OCI-M1 (cell line): ENCODE data around the gene WASF2.
A peak's percentile ranks its signal among the peaks of the same experiment; 100 is the strongest.

Experiments used
- DNase-seq: peaks from one replicate; lab custom pipeline; 2025; lab: John Stamatoyannopoulos, UW

The WASF2 gene

GRCh38 chr1:27374362-27375086 is 115.4 kb downstream of the WASF2 start, which contains the start of gene FCN3:
TSS of gene FCN3 (minus strand) at chr1:27374824. CDS start at chr1:27374818, 6 bp downstream.
- DNase-seq = no peak

DNA sequence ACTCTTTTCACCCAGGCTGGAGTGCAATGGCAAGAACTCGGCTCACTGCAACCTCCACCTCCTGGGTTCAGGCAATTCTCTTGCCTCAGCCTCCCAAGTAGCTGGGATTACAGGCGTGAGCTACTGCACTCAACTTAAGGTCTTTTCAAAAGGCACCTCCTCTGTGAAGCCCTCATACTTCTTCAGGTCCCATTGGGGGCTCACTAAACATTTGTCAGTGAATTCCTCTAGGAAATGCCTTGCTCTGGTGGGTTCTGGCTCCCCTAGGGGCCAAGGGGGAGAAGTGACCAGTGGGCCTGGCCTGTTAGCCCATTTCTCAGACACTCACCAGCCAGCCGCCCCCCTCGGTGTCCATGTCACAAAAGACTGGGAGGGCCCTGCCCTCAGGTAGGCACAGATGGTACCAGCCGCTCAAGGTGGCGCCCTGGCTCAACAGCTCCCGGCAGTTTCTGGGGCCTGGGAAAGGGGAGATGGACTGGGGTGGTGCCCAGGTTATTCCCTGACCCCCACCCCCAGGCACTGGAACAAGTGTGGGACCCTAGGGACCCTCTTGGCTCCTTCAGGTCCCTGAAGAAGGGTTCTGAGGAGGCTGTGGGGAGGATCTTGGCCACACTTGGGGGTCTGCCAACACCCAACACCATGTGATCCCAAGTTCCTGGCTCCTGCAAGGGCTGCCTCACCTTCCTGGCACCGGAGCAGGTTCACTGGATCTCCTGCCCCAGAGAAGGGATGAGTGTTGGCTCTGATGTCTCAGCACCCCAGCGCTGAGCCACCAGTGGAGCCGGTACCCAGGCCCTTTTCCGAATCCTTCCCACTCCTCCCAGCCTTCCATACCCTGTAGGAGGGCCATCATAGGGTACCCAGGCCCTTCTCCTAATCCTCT is 116.9 kb downstream of the WASF2 start:
- DNase-seq = peak; percentile 20

DNA sequence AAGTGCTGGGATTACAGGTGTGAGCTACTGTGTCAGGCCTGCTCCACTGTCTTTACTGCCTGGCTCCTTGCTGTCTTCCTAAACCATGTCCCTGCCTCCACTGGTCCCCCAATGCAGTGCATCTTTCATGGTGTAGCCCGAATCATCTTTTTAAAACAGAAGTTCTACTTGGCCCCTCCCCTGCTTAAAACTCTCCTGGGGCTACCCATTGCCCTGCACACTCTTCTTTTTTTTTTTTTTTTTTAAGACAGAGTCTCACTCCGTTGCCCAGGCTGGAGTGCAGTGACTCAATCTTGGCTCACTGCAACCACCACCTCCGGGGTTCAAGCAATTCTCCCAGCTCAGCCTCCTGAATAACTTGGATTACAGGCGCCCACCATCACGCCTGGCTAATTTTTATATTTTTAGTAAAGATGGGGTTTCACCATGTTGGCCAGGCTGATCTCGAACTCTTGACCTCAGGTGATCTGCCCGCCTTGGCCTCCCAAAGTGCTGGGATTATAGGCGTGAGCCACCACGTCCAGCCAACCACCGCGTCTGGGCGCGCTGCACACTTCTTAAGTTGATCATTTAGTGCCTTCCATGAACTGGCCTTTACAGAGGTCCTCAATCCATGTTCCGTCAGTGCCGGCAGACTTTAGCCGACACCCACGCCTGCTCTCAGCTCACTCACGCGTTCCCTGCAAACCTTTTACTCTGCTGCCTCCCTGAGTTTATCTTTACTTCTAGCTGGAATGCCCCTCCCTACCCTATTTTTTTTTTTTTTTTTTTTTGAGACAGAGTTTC is 117.8 kb downstream of the WASF2 start:
- DNase-seq = no peak

GRCh38 chr1:27368869-27369582 is 120.9 kb downstream of the WASF2 start:
- peak; percentile 75 for DNase-seq

DNA sequence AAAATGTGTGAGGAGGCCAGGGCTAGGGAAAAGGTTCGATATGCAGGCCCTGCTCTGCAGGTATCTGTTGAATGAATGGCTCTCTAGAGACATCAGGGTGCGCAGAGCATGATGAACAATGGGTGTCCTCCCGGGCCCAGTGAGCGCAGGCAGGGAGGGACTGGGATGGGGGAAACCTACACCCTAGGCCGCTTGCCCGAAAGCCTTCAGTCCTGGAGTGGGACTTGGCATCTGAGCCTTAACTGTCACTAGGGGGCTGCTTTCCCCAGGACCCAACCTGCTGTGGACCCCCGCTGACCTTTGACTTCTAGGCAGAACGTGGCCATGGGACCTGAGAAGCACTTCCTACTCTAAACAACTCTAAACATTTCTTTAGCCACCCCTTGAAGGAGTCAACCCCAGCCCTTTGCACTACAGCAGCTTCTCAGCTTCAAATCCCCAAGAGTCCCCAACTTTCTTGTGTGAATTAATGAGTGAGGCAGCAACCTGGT is 122.8 kb downstream of the WASF2 start:
- no peak for DNase-seq

DNA sequence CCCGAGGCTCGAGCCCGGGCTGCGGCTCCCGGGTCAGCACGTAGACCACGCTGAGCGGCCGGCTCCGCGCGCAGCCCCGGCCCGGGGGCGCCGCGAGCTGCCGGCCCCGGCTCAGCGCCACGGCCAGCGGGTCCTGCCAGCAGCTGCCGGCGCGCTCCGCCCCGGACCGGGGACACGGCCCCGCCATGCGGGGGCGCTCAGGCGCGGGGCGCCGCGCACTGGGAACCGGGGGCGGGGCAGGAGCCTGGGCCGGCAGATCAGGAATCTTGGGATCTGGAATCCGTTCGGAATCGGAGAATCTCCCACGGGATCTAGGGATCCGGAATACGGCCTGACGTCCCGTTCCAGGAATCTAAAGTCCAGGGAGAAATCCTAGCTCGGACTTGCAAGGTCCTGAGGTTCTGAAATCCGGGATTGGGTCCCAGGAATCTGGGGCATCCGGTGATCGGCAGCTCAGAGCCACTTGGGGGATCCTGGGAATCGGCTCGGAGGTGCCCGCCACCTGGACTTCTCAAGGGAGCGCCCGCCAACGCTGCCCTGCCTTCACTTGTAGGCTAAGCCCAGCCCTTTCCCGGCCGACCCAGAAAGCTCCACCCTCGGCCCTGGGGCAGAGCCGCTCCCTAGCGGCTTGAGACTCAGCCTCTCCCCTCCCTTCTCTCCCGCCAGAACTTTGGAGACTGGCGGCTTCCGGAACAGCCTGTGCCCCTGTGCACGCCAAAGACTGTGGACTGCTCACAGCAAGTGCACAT is 123.4 kb downstream of the WASF2 start, which contains the start of gene MAP3K6:
Gene MAP3K6 (minus strand): TSS at position 551 of the 749 bp plus-strand sequence. CDS start 364 bp downstream, at position 187.
- DNase-seq = peak; percentile 81

- DNase-seq = peak; percentile 84
Measured at GRCh38 chr1:27366113-27366410, 123.9 kb downstream of the WASF2 start.

GRCh38 chr1:27365372-27366112 is 124.4 kb downstream of the WASF2 start:
- DNase-seq = peak; percentile 92

- DNase-seq = no peak
Measured at GRCh38 chr1:27364696-27365371, 125.1 kb downstream of the WASF2 start.

GRCh38 chr1:27363766-27364695 is 125.9 kb downstream of the WASF2 start:
- no peak for DNase-seq

DNA sequence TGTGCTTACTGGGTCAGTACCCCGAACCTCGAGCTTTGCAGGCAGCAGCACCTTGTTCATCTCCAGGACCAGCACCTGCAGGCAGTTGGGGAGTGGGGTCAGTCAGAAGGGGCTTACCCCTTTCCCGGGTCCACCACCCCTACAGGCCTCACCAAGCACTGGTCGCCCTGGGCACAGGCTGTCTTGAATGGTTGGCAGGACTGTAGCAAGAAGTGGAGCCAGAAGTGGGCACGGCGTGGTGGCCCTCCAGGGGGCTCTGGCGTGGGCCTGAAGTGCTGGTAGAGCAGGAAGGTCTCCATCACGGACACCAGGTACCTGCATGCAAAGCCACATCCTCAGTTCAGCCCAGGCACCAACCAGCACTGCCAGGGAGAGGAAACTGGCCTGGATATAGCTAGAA is 128.4 kb downstream of the WASF2 start:
- no peak for DNase-seq

DNA sequence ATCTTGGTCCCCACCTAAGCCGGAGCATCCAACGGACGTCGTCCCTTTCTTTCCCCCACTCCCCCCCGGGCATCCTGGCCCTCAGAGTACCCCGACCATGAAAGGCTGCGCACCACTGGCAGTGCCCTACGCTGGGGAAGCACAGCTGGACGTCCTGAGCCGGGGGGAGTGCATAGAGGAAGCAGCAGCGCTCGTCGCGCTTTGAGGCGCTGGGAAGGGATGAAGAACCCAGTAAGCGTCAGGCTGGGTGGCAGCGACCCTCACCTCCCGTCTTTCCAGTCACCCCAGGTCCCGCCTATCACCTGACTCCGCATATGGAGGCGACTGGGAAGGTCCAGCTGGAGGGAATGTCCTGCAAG is 128.9 kb downstream of the WASF2 start:
- DNase-seq = no peak

- no peak for DNase-seq
Measured at GRCh38 chr1:27360159-27361043, 129.6 kb downstream of the WASF2 start.

- no peak for DNase-seq
Measured at GRCh38 chr1:27359822-27360158, 130.2 kb downstream of the WASF2 start.

DNA sequence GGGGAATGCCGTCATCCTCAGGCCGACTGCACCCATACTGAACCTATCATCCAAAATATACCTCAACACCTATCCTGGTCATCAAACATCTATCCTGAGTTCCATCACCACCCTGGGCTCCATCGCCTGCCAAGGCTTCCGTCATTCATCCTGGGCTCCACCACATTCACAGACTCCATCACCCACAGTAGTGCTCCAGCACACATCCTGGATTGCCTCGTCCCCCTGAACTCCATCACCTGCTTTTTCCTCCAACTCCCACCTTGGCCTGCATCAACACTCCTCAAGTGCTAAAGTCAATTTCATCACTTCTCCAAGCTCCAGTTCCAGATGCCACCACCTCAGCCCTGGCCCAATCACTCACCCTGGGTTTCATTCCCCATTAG is 131.0 kb downstream of the WASF2 start:
- no peak for DNase-seq

GRCh38 chr1:27358038-27358927 is 131.7 kb downstream of the WASF2 start:
- no peak for DNase-seq
